Adrenal gland (tissue), 12 donors: Measurements from ENCODE around the gene FGA. TPM values are rescaled to one million over a fixed set of nuclear protein-coding genes. Genes with fewer than 3 reads are reported as not detected.

Experiments used
- DNase-seq, 7 donors: peaks; one replicate each; pipeline ENCODE4 v3.0.0-alpha.2; 2019 to 2020
- H3K27ac ChIP-seq, 5 donors: fragments of 200-600 bp; sonication (generic) in 4 of 5; 1 replicate in 3 of 5; 2 replicates in 2 of 5; pipeline versions ENCODE4 v1.5.1 to v1.8.0; 2016 to 2020; ENCODE audit warnings: mild to moderate bottlenecking in 1 of 5
- H3K27me3 ChIP-seq: fragments of 200-600 bp; 2 replicates; pipeline ENCODE4 v1.8.0; 2021
- H3K36me3 ChIP-seq, 2 donors: fragments of 200-600 bp; replicated peaks in 1 of 2; 1 replicate in 1 of 2; 2 replicates in 1 of 2; pipeline versions ENCODE4 v1.5.1 to v1.8.0; 2018 to 2022
- H3K4me1 ChIP-seq, 2 donors: fragments of 200-600 bp; replicated peaks in 1 of 2; 1 replicate in 1 of 2; 2 replicates in 1 of 2; pipeline versions ENCODE4 v1.5.1 to v1.8.0; 2018 to 2021
- H3K4me3 ChIP-seq, 4 donors: fragments of 200-600 bp; sonication (generic) in 3 of 4; one replicate each; pipeline ENCODE4 v1.5.1; 2016 to 2018
- H3K9me3 ChIP-seq, 3 donors: fragments of 200-600 bp; sonication (generic) in 1 of 3; replicated peaks in 1 of 3; 1 replicate in 2 of 3; 2 replicates in 1 of 3; pipeline versions ENCODE4 v1.5.1 to v1.8.0; 2016 to 2021
- POLR2A ChIP-seq, 2 donors: fragments of 450-650 bp; IDR thresholded peaks; one replicate each; pipeline ENCODE4 v1.6.1; 2017; ENCODE audit warnings: antibody characterized with exemption in 2 of 2, mild to moderate bottlenecking in 2 of 2, moderate library complexity in 1 of 2
- WGBS, 4 donors: extraction: QIAGEN DNeasy Blood & Tissue Kit in 2 of 4; methylation state at CpG; one replicate each; pipeline versions ENCODE4 v1.1.5 to v1.1.7; 2013 to 2017; 5-methylcytosine and 5-hydroxymethylcytosine counted together
- intact Hi-C, 2 donors: fragments of 100-400 bp; cut with DNase I; formaldehyde crosslinking; loops; one replicate each; pipeline versions ENCODE4 v1.14.1 to v1.15.0; 2022 to 2023
- polyA plus RNA-seq, 3 donors: library from polyadenylated mRNA; stranded (reverse); fragments of 200-250 nt in 2 of 3; fragments of 350-450 nt in 1 of 3; fragmentation: Illumina TruSeq in 1 of 3; extraction: RNeasy Lipid Tissue Mini Kit (QIAGEN cat#74804) in 1 of 3; gene quantifications; one replicate each; pipeline ENCODE4 v1.2.3, GENCODE V29; 2013 to 2014
- total RNA-seq, 9 donors: library from RNA; depleted of rRNA in 4 of 9; stranded (reverse); fragments of >200 nt in 4 of 9; fragments of 120-200 nt in 1 of 9; fragmentation: NEBNext Ultra II Directional in 1 of 9; extraction: Animal tissue kit (Norgen Biotek cat#: 25700) in 1 of 9; gene quantifications; one replicate each; pipeline versions ENCODE4 v1.1.0 to v1.2.4, GENCODE V29; 2013 to 2023
- TF ChIP-seq, protein P1 (sequence below), 6 experiments: fragments of 450-650 bp in 4 of 6; fragments of 200-600 bp in 2 of 6; sonication (generic) in 1 of 6; IDR thresholded peaks; 1 replicate in 5 of 6; 2 replicates in 1 of 6; pipeline versions ENCODE4 v1.5.1 to v1.8.0; 2016 to 2021; ENCODE audit warnings: antibody characterized with exemption in 6 of 6, mild to moderate bottlenecking in 2 of 6, moderate library complexity in 1 of 6
- donor health status: healthy with polysubstance abuse.
- donor health status: Bipolar disorder and iron deficiency.
- donor health status: DM: yes; HTN: yes; CAD: no.
- donor health status: DM: no; HTN: no; CAD: no.
- donor health status: DM: no; HTN: no; CAD: no.
- donor health status: DM: yes; HTN: yes; CAD: no.

FGA gene
- total and polyA plus RNA-seq, 12 donors: 0.03 to 4.9 (median 0.72) TPM; not detected in 3

DNA sequence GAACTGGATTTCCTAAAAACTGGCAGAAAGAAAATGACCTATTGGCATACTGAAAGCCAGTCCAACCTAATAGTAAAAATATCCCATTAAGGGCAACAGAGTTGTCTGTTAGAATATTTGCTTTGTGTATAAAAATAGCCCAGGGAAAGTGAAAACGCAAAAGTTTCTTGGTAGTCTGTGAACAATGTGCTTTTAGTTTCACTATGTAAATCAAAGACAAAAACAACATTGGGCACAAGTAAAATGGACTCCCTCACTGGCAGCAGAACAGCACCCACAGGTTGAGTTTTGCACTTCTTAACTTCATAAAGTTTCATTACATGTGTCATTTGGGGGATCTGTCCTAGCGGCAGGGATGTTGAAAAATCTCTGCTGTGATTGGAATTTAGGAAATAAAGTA lies 26.2 kb upstream of the FGA start:
- no peak for DNase-seq
- H3K36me3 ChIP-seq: no peaks in the 10 kb centered on the region
- H3K27me3 ChIP-seq: no peaks in the 10 kb centered on the region
- WGBS, 4 donors: 55 to 60% (median 56%) methylated on average over 2 of the region's 2 CpGs
- no peak overlapping the region for H3K27ac ChIP-seq
- no peaks in the 10 kb centered on the region for H3K4me1 ChIP-seq
- intact Hi-C loops: no loop called here
- no peak for TF ChIP-seq POLR2A (IDR thresholded peaks at IDR 0.05)
- no peak overlapping the region for H3K4me3 ChIP-seq
- H3K9me3 ChIP-seq: no peaks in the 10 kb centered on the region

GRCh38 chr4:154616287-154616686 lies 25.7 kb upstream of the FGA start:
- intact Hi-C loops: no loop called here
- H3K9me3 ChIP-seq: no peaks in the 10 kb centered on the region
- H3K36me3 ChIP-seq: no peaks in the 10 kb centered on the region
- 37 to 53% (median 44%) methylated on average over 4 of the region's 4 CpGs for WGBS, 4 donors
- TF ChIP-seq, protein P1, sequence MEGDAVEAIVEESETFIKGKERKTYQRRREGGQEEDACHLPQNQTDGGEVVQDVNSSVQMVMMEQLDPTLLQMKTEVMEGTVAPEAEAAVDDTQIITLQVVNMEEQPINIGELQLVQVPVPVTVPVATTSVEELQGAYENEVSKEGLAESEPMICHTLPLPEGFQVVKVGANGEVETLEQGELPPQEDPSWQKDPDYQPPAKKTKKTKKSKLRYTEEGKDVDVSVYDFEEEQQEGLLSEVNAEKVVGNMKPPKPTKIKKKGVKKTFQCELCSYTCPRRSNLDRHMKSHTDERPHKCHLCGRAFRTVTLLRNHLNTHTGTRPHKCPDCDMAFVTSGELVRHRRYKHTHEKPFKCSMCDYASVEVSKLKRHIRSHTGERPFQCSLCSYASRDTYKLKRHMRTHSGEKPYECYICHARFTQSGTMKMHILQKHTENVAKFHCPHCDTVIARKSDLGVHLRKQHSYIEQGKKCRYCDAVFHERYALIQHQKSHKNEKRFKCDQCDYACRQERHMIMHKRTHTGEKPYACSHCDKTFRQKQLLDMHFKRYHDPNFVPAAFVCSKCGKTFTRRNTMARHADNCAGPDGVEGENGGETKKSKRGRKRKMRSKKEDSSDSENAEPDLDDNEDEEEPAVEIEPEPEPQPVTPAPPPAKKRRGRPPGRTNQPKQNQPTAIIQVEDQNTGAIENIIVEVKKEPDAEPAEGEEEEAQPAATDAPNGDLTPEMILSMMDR (IDR thresholded peaks at IDR 0.05): no peak
- TF ChIP-seq POLR2A (IDR thresholded peaks at IDR 0.05): no peak
- no peaks in the 10 kb centered on the region for H3K27me3 ChIP-seq
- no peaks in the 10 kb centered on the region for H3K4me1 ChIP-seq
- no peak for DNase-seq
- H3K27ac ChIP-seq: no peak overlapping the region
- no peak overlapping the region for H3K4me3 ChIP-seq

DNA sequence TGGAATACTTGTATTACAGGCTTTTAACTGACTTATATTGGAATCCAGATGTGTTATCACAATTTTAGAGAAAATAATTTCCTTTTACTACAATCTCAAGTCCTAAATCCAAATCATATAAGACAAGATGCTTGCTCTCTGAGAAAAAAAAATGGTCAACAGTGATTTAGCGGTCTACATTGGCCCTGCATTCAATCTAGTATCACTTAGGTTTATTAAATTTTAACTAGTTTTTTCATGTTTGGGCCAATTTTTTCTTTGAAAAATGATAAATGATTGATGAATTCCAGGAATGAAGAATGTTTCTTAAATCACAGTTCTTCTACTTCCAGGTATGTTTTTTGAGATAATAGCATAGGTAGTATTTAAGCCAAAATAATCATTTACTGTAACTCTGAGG lies 24.7 kb upstream of the FGA start:
- intact Hi-C loops: no loop called here
- Histone ChIP-seq H3K27ac (no peak overlapping the region), H3K27me3 (no peaks in the 10 kb centered on the region), H3K9me3 (no peaks in the 10 kb centered on the region), H3K4me3 (no peak overlapping the region), H3K36me3 (no peaks in the 10 kb centered on the region), H3K4me1 (no peaks in the 10 kb centered on the region)
- TF ChIP-seq, protein P1 (IDR thresholded peaks at IDR 0.05): no peak
- no peak for TF ChIP-seq POLR2A (IDR thresholded peaks at IDR 0.05)
- WGBS, 4 donors: 86 to 91% (median 89%) methylated on average over 1 of the region's 1 CpG
- DNase-seq: no peak

GRCh38 chr4:154614306-154614705 lies 23.8 kb upstream of the FGA start:
- Histone ChIP-seq H3K4me3 (no peak overlapping the region), H3K27ac (no peak overlapping the region), H3K27me3 (no peaks in the 10 kb centered on the region), H3K9me3 (no peaks in the 10 kb centered on the region), H3K36me3 (no peaks in the 10 kb centered on the region), H3K4me1 (no peaks in the 10 kb centered on the region)
- no peak for DNase-seq
- no peak for TF ChIP-seq POLR2A (IDR thresholded peaks at IDR 0.05)
- TF ChIP-seq, protein P1 (IDR thresholded peaks at IDR 0.05): no peak
- intact Hi-C loops: no loop called here
